Measurements from ENCODE around the gene TRAPPC14. TPM values are rescaled to one million over a fixed set of nuclear protein-coding genes. Genes with fewer than 3 reads are reported as not detected.
"Not testable (repeated sequence)": the region's sequence is repeated elsewhere in the genome, so short reads cannot be mapped to it uniquely, and the experiment has no call there.

The TRAPPC14 gene
- total RNA-seq, 2 donors from 2014 or later: 22.1 to 28.8 TPM

- H3K36me3 Mint-ChIP-seq (ENCODE audit: insufficient read depth in 2 of 2): no peaks in the 10 kb centered on the region
- H3K4me3 Mint-ChIP-seq: peak overlapping the region in 1 of 2 donors; percentile 36
- no peaks in the 10 kb centered on the region for H3K27me3 Mint-ChIP-seq (ENCODE audit: low read depth)
- no peaks in the 10 kb centered on the region for H3K9me3 Mint-ChIP-seq
- H3K27ac Mint-ChIP-seq: no peak overlapping the region
- ATAC-seq (replicated peaks in 1 of 2) (peak in 1 of 2 donors; percentile 33), DNase-seq (no peak)
- peaks cover 17% of the 10 kb centered on the region for H3K4me1 Mint-ChIP-seq (ENCODE audit: low read depth)
Measured at GRCh38 chr7:100137851-100138760, 20.4 kb downstream of the TRAPPC14 start.

GRCh38 chr7:100132697-100133151, 25.8 kb downstream of the TRAPPC14 start:
- peak; percentile 78 for ATAC-seq (replicated peaks in 1 of 2)
- H3K4me3 Mint-ChIP-seq: peak overlapping the region; percentile 15

GRCh38 chr7:100132126-100132525, 26.4 kb downstream of the TRAPPC14 start:
- Mint-ChIP-seq H3K27ac (no peak overlapping the region), H3K27me3 (ENCODE audit: low read depth) (no peaks in the 10 kb centered on the region), H3K4me3 (peak overlapping the region in 1 of 2 donors; percentile 15), H3K9me3 (no peaks in the 10 kb centered on the region), H3K36me3 (ENCODE audit: insufficient read depth in 2 of 2) (no peaks in the 10 kb centered on the region), H3K4me1 (ENCODE audit: low read depth) (peaks cover 29% of the 10 kb centered on the region)
- no peak for DNase-seq
- no peak for ATAC-seq (replicated peaks in 1 of 2)

More at GRCh38 chr7:100132697-100133151, 25.8 kb downstream of the TRAPPC14 start:
- peak; percentile 71 to 74 for DNase-seq
- H3K36me3 Mint-ChIP-seq (ENCODE audit: insufficient read depth in 2 of 2): no peaks in the 10 kb centered on the region
- H3K27ac Mint-ChIP-seq: no peak overlapping the region
- no peaks in the 10 kb centered on the region for H3K27me3 Mint-ChIP-seq (ENCODE audit: low read depth)
- no peaks in the 10 kb centered on the region for H3K9me3 Mint-ChIP-seq
- H3K4me1 Mint-ChIP-seq (ENCODE audit: low read depth): peaks cover 30% of the 10 kb centered on the region

- peaks cover 35% of the 10 kb centered on the region for H3K4me1 Mint-ChIP-seq (ENCODE audit: low read depth)
- H3K9me3 Mint-ChIP-seq: no peaks in the 10 kb centered on the region
- peak; percentile 90 to 91 for DNase-seq
- no peak overlapping the region for H3K27ac Mint-ChIP-seq
- ATAC-seq (replicated peaks in 1 of 2): peak; percentile 8 to 18
- peaks cover 0 to 3% of the 10 kb centered on the region in 2 donors for H3K36me3 Mint-ChIP-seq (ENCODE audit: insufficient read depth in 2 of 2)
- H3K27me3 Mint-ChIP-seq (ENCODE audit: low read depth): no peaks in the 10 kb centered on the region
- H3K4me3 Mint-ChIP-seq: peak overlapping the region; percentile 56 to 90
Measured at GRCh38 chr7:100130608-100131453, 27.7 kb downstream of the TRAPPC14 start.

GRCh38 chr7:100130220-100130607, 28.3 kb downstream of the TRAPPC14 start:
- H3K27me3 Mint-ChIP-seq (ENCODE audit: low read depth); H3K4me3 Mint-ChIP-seq; H3K36me3 Mint-ChIP-seq (ENCODE audit: insufficient read depth in 2 of 2); H3K27ac Mint-ChIP-seq; H3K9me3 Mint-ChIP-seq; ATAC-seq (replicated peaks in 1 of 2); DNase-seq: not testable (repeated sequence)
- peaks cover 41% of the 10 kb centered on the region for H3K4me1 Mint-ChIP-seq (ENCODE audit: low read depth)

- peaks cover 0 to 3% of the 10 kb centered on the region in 2 donors for H3K36me3 Mint-ChIP-seq (ENCODE audit: insufficient read depth in 2 of 2)
- H3K9me3 Mint-ChIP-seq: no peaks in the 10 kb centered on the region
- no peak for DNase-seq
- H3K27me3 Mint-ChIP-seq (ENCODE audit: low read depth): no peaks in the 10 kb centered on the region
- peak overlapping the region; percentile 86 to 97 for H3K4me3 Mint-ChIP-seq
- no peak for ATAC-seq (replicated peaks in 1 of 2)
- H3K27ac Mint-ChIP-seq: no peak overlapping the region
- peaks cover 48% of the 10 kb centered on the region for H3K4me1 Mint-ChIP-seq (ENCODE audit: low read depth)
Measured at GRCh38 chr7:100128637-100128963, 29.9 kb downstream of the TRAPPC14 start.

GRCh38 chr7:100127866-100128636, 30.5 kb downstream of the TRAPPC14 start:
- DNase-seq: peak; percentile 34 to 41
- Mint-ChIP-seq H3K9me3 (no peaks in the 10 kb centered on the region), H3K27ac (no peak overlapping the region), H3K36me3 (ENCODE audit: insufficient read depth in 2 of 2) (peaks cover 0 to 3% of the 10 kb centered on the region in 2 donors), H3K4me1 (ENCODE audit: low read depth) (peaks cover 48% of the 10 kb centered on the region), H3K4me3 (peak overlapping the region; percentile 86 to 97), H3K27me3 (ENCODE audit: low read depth) (no peaks in the 10 kb centered on the region)
- peak in 1 of 2 donors; percentile 0 for ATAC-seq (replicated peaks in 1 of 2)

GRCh38 chr7:100126931-100127865, 31.3 kb downstream of the TRAPPC14 start, which contains the start of gene MBLAC1:
Gene MBLAC1, plus strand, starts transcription at chr7:100126967. Its CDS starts 429 bp downstream, at chr7:100127396.
- H3K4me1 Mint-ChIP-seq (ENCODE audit: low read depth): peaks cover 40% of the 10 kb centered on the region

GRCh38 chr7:100126239-100126930, 32.1 kb downstream of the TRAPPC14 start:
- peak overlapping the region; percentile 97 to 98 for H3K4me3 Mint-ChIP-seq

More at GRCh38 chr7:100126931-100127865, 31.3 kb downstream of the TRAPPC14 start, which contains the start of gene MBLAC1:
- peak within 1 kb of the TSS; percentile 97 to 98 for H3K4me3 Mint-ChIP-seq
- no peaks in the 10 kb centered on the region for H3K27me3 Mint-ChIP-seq (ENCODE audit: low read depth)
- ATAC-seq (replicated peaks in 1 of 2): peak; percentile 78 to 79
- H3K9me3 Mint-ChIP-seq: no peaks in the 10 kb centered on the region
- peaks cover 0 to 3% of the 10 kb centered on the region in 2 donors for H3K36me3 Mint-ChIP-seq (ENCODE audit: insufficient read depth in 2 of 2)
- peak; percentile 93 for DNase-seq
- H3K27ac Mint-ChIP-seq: peak within 1 kb of the TSS; percentile 98

GRCh38 chr7:100124301-100125230, 34.0 kb downstream of the TRAPPC14 start:
- Mint-ChIP-seq H3K27me3 (ENCODE audit: low read depth) (no peaks in the 10 kb centered on the region), H3K27ac (peak overlapping the region; percentile 98), H3K4me3 (peak overlapping the region; percentile 97 to 98), H3K9me3 (no peaks in the 10 kb centered on the region), H3K36me3 (ENCODE audit: insufficient read depth in 2 of 2) (peaks cover 0 to 3% of the 10 kb centered on the region in 2 donors), H3K4me1 (ENCODE audit: low read depth) (peaks cover 38% of the 10 kb centered on the region)
- DNase-seq (no peak), ATAC-seq (replicated peaks in 1 of 2) (no peak)

More at GRCh38 chr7:100126239-100126930, 32.1 kb downstream of the TRAPPC14 start:
- Mint-ChIP-seq H3K9me3 (no peaks in the 10 kb centered on the region), H3K4me1 (ENCODE audit: low read depth) (peaks cover 32% of the 10 kb centered on the region), H3K36me3 (ENCODE audit: insufficient read depth in 2 of 2) (peaks cover 0 to 3% of the 10 kb centered on the region in 2 donors), H3K27me3 (ENCODE audit: low read depth) (no peaks in the 10 kb centered on the region), H3K27ac (peak overlapping the region; percentile 98)
- DNase-seq (no peak), ATAC-seq (replicated peaks in 1 of 2) (peak in 1 of 2 donors; percentile 2)

Data from activated T-cell treated with anti-CD3 and anti-CD28 coated beads, Interleukin-2, amount 50 U/mL, for 72 hours (primary cell).